Eye (tissue), 1 donor: ENCODE data around the gene KRTAP1-3.
"Not testable (repeated sequence)": the region's sequence is repeated elsewhere in the genome, so short reads cannot be mapped to it uniquely, and the experiment has no call there.

Experiments used
- DNase-seq: peaks from one replicate; pipeline ENCODE4 v3.0.0-alpha.2; 2015

Gene KRTAP1-3, protein sequence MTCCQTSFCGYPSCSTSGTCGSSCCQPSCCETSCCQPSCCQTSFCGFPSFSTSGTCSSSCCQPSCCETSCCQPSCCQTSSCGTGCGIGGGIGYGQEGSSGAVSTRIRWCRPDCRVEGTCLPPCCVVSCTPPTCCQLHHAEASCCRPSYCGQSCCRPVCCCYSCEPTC

DNA sequence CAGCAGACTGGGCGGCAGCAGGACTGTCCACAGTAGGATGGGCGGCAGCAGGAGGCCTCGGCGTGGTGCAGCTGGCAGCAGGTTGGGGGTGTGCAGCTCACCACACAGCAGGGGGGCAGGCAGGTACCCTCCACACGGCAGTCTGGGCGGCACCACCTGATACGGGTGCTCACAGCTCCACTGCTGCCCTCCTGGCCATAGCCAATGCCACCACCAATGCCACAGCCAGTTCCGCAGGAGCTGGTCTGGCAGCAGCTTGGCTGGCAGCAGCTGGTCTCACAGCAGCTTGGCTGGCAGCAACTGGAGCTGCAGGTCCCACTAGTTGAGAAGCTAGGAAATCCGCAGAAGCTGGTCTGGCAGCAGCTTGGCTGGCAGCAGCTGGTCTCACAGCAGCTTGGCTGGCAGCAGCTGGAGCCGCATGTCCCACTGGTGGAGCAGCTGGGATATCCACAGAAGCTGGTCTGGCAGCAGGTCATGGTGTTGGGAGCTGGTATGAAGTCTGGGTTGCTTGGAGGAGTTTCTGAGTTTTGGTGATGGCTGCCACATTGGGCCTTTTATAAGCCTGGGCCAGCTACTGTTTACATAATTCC lies at the start of gene KRTAP1-3:
Gene KRTAP1-3 (minus strand): TSS at position 529 of the 590 bp plus-strand sequence. CDS start 53 bp downstream, at position 476.
- DNase-seq: not testable (repeated sequence)

DNA sequence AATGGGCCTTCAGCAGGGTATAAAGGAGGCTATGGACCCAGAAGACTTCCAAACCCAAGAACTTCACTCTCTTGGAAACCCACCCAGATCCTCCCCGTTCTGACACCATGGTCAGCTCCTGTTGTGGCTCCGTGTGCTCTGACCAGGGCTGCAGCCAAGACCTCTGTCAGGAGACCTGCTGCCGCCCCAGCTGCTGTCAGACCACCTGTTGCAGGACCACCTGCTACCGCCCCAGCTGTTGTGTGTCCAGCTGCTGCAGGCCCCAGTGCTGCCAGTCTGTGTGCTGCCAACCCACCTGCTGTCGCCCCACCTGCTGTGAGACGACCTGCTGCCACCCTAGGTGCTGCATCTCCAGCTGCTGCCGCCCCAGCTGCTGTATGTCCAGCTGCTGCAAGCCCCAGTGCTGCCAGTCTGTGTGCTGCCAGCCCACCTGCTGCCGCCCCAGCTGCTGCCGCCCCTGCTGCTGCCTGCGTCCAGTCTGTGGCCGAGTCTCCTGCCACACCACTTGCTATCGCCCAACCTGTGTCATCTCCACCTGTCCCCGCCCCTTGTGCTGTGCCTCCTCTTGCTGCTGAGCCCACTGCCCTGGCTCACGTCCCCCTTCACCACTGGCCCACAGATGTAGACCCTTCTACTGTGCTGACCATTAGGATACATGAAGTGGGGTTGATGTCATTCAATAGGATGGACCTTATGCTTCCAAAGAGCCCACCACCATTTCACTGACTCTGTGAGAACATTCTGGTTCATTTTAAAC lies 49.6 kb upstream of the KRTAP1-3 start, which contains the start of gene KRTAP4-7:
Gene KRTAP4-7 (plus strand): TSS at position 51 of the 757 bp plus-strand sequence. CDS start 57 bp downstream, at position 108.
- not testable (repeated sequence) for DNase-seq

- DNase-seq: not testable (repeated sequence)
Measured at GRCh38 chr17:41083427-41083826, 48.8 kb upstream of the KRTAP1-3 start.

DNA sequence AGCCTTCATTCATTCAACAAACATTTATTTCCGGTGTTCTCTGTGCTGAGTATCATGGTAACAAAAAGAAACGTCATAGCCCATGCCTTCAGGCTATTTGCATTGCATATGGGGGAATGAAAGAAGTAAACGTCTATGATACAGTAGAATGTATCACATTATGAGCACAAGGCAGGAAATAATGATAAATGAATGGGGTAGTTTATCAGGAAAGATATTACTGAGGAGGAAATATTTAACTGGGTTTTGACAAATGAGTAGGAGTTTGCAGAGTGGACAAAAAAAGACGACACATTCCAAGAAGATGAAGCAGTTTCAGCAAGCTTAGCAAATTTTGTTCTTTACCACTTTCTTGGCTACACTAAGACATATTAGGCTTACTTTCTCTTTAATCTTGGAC lies 48.0 kb upstream of the KRTAP1-3 start:
- DNase-seq: no peak

GRCh38 chr17:41076788-41077187 lies 42.1 kb upstream of the KRTAP1-3 start:
- DNase-seq: no peak

GRCh38 chr17:41073676-41074075 lies 39.0 kb upstream of the KRTAP1-3 start:
- DNase-seq: no peak

GRCh38 chr17:41071606-41072360 lies 37.1 kb upstream of the KRTAP1-3 start:
- DNase-seq: no peak

DNA sequence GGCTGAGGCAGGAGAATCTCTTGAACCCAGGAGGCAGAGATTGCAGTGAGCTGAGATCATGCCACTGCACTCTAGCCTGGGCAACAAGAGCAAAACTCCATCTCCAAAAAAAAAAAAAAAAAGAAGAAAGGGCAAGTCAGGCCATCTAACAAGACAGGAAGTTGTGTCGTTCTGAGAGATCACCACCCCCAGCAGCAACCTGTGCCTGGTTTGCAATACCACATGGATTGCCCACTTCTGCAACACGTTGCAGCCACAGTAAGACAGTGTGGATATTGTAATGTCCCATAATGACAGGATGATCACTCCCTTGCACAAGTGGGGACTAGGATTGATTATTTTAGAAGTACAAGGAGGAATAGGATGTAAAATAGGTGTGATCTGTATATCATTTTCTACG lies 34.4 kb upstream of the KRTAP1-3 start:
- DNase-seq: no peak

DNA sequence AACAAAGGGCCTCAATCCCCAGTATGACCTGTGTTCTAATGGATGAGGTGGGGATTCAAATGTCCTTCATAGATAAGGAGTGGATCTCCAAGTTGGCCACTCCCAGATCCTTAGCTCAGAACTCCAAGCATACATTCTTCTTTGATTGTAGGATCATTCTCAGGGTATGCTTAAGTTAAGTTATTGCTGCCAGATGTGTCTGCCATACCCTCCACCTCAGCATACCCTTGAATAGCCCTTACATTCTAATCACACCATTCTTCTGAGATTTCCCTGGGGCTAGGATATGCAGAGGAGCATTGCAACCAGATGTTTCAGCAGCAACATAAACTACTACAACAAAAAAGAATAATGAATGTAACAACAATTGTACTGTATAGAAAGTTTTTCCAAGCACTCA lies 32.6 kb upstream of the KRTAP1-3 start:
- DNase-seq: no peak

DNA sequence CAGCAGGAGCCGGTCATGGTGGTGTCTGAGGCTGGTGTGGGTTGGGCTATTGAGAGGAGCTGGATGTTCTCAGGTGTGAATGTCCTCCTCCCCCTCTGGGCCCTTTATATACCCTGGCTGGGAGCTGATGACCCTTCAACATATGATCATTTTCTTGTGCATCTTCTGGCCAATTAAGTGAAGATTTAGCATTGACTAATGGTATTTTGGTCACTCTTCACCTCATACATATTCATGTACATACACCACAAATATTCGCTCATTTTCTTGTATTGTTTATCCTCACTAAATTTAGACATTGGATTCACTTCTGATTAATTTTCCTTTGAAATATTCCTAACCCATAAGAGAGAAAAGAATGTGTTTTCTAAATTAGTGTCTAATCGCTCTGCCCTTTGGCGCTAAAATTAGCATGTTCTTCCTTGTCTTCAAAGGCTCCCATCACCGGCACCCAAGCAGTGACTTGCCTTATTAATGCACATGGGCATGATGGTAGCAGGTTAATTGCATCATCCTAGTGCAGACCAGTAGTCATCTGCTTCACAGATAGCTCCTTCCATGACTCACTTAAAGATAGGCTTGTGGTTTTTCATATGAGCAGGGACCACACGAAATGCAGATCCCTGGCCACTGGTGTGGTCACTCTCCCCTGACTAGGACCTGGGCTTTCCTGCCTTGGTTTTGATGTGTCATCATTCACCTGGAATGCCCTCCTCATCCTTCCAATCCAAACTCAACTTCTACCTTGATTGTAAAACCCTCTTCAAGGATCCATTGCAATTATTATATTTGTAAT lies 31.4 kb upstream of the KRTAP1-3 start, which contains the start of gene KRTAP2-4:
Gene KRTAP2-4 (minus strand): TSS at position 51 of the 796 bp plus-strand sequence. CDS start 34 bp downstream, at position 17.
- no peak for DNase-seq

- not testable (repeated sequence) for DNase-seq
Measured at GRCh38 chr17:41065016-41065689, 30.5 kb upstream of the KRTAP1-3 start.

GRCh38 chr17:41064301-41064700 lies 29.6 kb upstream of the KRTAP1-3 start:
- DNase-seq: no peak

GRCh38 chr17:41063449-41063848 lies 28.8 kb upstream of the KRTAP1-3 start:
- DNase-seq: no peak

- peak; percentile 28 for DNase-seq
Measured at GRCh38 chr17:41061964-41062363, 27.3 kb upstream of the KRTAP1-3 start.

DNA sequence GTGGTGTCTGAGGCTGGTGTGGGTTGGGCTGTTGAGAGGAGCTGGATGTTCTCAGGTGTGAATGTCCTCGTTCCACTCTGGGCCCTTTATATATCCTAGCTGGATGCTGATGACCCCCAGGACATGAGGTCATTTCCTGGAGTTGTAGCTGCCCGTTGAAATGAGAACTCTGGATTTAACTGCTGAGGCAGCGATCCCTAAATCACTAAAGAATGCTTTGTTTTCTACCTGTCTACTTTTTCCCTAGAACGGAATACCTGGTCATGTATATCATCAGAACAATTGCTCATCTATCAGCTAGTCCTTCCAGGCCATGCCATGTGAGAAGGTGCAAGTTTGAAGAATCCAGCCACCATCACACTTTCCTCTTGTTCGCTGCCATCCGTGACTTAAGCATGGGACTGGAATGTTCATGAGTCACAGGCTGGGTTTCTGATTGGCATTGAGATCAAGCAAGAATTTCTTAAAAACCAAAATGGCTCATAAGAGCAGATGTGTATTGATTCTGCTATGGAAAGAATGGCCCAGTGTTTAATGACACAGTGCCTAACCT lies 25.5 kb upstream of the KRTAP1-3 start, which contains the start of gene KRTAP2-3:
Gene KRTAP2-3 (minus strand): TSS at position 63 of the 553 bp plus-strand sequence. CDS start 64 bp downstream, outside the sequence.
- DNase-seq: peak; percentile 37

DNA sequence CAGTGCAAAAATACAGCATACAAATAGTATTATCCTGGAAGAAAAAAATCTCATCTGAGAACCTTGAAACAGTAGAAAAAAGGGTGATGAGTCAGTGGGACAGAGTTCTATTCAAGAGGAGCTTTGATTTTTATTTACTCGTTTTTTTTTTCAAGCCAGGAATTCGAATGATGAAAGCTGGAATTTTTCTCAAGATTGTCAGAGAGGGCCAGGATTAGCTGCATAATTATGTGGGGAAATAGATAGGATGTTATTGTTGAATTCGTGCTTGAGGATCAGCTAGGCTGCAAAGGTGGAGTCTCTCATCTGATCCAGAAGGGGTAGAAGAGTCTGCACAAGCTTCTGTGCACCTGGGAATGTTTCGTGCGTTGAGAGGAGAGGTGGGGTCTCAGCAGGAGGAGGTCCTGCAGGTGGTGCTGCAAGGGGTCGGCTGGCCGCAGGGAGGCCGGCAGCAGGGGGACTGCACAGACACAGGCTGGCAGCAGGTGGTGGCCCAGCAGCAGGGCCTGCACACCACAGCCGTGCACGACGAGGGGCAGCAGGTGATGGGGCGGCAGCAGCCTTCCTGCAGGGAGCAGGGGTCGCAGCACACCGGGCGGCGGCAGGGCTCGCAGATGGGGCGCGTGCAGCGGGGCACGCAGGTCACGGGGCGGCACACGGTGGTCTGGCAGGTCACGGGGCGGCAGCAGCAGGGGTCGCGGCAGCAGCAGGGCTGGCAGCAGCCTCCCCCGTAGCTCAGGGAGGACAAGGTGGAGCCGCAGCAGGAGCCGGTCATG lies 24.8 kb upstream of the KRTAP1-3 start:
- not testable (repeated sequence) for DNase-seq

- no peak for DNase-seq
Measured at GRCh38 chr17:41058741-41059140, 24.1 kb upstream of the KRTAP1-3 start.

GRCh38 chr17:41057547-41057946 lies 22.9 kb upstream of the KRTAP1-3 start:
- no peak for DNase-seq

DNA sequence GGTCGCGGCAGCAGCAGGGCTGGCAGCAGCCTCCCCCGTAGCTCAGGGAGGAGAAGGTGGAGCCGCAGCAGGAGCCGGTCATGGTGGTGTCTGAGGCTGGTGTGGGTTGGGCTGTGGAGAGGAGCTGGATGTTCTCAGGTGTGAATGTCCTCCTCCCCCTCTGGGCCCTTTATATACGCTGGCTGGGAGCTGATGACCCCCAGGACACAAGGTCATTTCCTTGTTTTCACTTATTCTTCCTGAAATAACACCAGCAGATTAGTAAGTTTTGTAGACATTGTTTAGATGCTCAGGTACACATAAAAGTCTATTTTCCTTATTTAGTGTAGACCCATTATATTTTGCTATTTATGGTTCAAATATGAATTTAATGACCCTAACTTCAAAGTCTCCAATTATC lies 20.5 kb upstream of the KRTAP1-3 start, which contains the start of gene KRTAP2-2:
Gene KRTAP2-2 (minus strand): TSS at position 101 of the 400 bp plus-strand sequence. CDS start 19 bp downstream, at position 82.
- DNase-seq: not testable (repeated sequence)

DNA sequence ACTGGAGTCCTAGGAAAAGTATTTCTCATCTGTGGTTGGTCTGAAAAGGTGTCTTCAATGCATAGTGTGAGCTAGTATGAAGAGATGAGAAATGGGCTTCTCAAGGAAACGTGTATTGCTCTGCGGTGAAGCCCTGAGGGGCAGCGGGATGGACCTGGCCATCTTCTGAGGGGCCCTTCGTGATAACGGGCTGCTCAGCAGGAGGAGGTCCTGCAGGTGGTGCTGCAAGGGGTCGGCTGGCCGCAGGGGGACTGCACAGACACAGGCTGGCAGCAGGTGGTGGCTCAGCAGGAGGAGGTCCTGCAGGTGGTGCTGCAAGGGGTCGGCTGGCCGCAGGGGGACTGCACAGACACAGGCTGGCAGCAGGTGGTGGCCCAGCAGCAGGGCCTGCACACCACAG lies 19.9 kb upstream of the KRTAP1-3 start:
- not testable (repeated sequence) for DNase-seq
